ENCODE measurements around the gene HAUS1. TPM values are rescaled to one million over a fixed set of nuclear protein-coding genes. Genes with fewer than 3 reads are reported as not detected.
"Not testable (repeated sequence)": the region's sequence is repeated elsewhere in the genome, so short reads cannot be mapped to it uniquely, and the experiment has no call there.

The HAUS1 gene
- total and polyA plus RNA-seq, 5 experiments from 2014 or later: 19.8 to 48.4 (median 35.1) TPM

DNA sequence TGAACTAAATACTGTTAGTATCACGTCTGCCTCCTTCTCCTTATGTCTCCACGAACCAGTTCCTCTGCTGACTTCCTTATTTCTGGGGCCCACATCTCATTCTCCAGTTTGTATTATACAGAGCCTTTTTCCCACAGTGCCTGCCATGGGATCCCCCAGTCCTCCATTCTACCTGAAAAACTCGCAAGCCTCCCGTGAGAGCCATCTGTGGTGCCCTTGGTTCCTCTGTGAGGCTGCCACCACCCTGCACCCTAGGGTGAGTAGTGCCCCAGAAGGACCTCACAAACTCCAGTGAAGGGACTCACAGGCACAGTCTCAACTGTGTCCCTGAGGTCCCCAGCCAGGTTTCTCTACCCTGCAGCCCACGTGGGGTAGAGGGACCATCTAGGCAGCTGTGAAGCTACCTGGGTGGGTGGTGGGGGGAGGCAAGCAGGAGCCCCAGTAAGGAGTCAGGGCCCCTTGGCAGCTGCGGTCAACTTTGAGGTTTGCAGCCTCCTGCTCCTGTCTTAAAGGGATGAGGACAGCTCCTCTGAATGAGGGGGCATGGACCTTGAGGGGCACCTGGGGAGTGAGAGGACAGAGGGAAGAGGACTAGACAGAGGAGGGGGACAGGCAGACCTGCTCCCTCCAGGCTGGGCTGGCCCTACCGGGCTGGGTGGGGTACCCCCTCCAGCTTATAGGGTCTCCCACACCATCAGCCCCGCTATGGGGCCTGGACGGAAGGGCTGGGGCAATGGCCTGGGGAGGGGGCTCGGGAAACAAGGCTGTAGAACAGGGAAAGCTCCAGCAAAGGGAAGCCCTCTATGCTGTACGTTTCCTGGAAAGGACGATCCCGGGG lies 33.2 kb upstream of the HAUS1 start:
- peak overlapping the region; percentile 53 to 89 (median 80) for H3K4me3 Mint-ChIP-seq

DNA sequence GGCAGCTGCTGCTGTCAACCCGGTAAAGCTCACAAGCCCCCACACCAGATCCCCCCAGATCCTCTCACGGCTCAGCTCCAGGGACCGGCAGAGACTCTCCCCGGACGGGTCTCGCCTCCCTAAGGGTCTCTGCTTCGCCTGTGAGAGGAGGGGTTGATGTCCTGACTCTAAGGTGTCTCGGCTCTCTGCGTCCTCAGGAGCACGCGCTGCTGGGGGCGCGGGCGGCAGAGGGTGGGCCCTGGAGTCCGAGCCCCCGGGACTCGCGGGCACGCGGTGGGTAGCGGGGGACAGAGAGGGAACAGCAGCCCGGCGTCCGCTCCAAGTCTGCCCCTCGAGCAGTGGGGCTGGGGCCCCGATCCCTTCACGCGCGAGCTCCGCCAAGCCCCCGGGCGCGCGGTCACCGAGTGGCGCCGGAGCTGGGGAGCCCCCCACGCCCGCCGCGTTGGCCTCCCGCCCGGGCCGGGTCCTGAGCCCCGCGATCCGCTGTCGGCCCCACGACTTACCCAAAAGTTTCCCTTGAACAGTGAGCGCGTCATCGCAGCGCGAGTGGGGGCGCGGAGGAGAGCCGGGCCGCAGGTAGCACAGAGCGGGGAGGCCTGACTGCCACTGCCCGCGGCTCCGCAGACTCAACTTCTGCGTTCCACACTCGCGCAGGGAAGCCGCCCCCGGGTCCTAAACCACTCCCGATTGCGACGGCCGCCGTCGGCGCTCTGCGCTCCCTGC lies 32.4 kb upstream of the HAUS1 start, which contains the start of gene PSTPIP2:
PSTPIP2 (minus strand) TSS at position 608 of the 723 bp plus-strand sequence; CDS start at position 536, 72 bp downstream.
- peaks cover 10 to 48% (median 44%) of the 10 kb centered on the region in 4 donors for H3K4me1 Mint-ChIP-seq
- DNase-seq (peak; percentile 43 to 77 (median 56)), ATAC-seq (peak; percentile 79 to 83)
- H3K9me3 Mint-ChIP-seq: no peaks in the 10 kb centered on the region
- peaks cover 0 to 4% (median 0%) of the 10 kb centered on the region in 3 donors for H3K36me3 Mint-ChIP-seq
- H3K4me3 Mint-ChIP-seq: peak within 1 kb of the TSS; percentile 80 to 91 (median 84)
- peak within 1 kb of the TSS; percentile 25 to 88 (median 63) for H3K27ac Mint-ChIP-seq
- POLR2A ChIA-PET: interaction anchor here (0.7 to 1.7 kb wide), 8 partner anchors 10 to 406 kb away, joined by 3 to 6 read pairs (median 3); no protein-coding TSS in a partner anchor
- H3K27me3 Mint-ChIP-seq: no peaks in the 10 kb centered on the region

More for the DNA sequence above, 33.2 kb upstream of the HAUS1 start:
- POLR2A ChIA-PET: interaction anchor here (0.7 to 1.7 kb wide), 8 partner anchors 9 to 95 kb away, joined by 3 to 6 read pairs (median 3); no protein-coding TSS in a partner anchor
- peak in 4 of 10 donors; percentile 9 to 65 (median 12) for DNase-seq
- Mint-ChIP-seq H3K27me3 (no peaks in the 10 kb centered on the region), H3K9me3 (no peaks in the 10 kb centered on the region), H3K4me1 (peaks cover 10 to 48% (median 46%) of the 10 kb centered on the region in 4 donors), H3K27ac (peak overlapping the region in 9 of 10 donors; percentile 16 to 80 (median 54)), H3K36me3 (peaks cover 0 to 4% (median 0%) of the 10 kb centered on the region in 3 donors)
- ATAC-seq: peak; percentile 16 to 22

DNA sequence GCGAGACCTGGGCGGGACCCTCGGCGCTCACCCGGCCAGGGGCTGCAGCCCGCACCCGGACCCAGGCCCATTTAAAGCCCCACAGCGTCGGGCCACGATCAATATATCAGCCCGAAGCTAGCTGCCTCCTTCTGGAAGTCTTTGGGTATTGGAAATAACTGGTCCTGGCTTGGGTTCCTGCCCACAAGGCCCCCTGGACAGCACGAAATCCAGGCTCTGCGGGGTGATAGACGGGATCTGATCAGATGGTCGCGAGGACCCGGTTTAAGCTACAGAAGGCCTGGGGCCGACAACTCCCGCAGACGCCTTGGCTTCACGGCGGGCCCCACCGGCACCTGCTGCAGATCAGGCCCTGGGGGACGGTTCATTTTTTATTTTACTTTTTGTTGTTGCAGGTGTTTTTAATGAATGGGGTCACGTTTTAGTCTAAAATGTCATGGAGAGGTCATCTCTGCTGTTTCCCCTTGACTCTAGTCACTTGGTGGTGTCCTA lies 31.8 kb upstream of the HAUS1 start:
- Mint-ChIP-seq H3K27ac (peak overlapping the region in 8 of 10 donors; percentile 25 to 88 (median 44)), H3K36me3 (peaks cover 0 to 4% (median 3%) of the 10 kb centered on the region in 3 donors), H3K9me3 (no peaks in the 10 kb centered on the region), H3K4me3 (peak overlapping the region; percentile 73 to 91 (median 84)), H3K4me1 (peaks cover 10 to 48% (median 43%) of the 10 kb centered on the region in 4 donors), H3K27me3 (no peaks in the 10 kb centered on the region)
- no peak for DNase-seq
- POLR2A ChIA-PET: interaction anchor here (0.6 to 1.6 kb wide), 6 partner anchors 26 to 445 kb away, joined by 3 to 5 read pairs (median 3); no protein-coding TSS in a partner anchor
- no peak for ATAC-seq

DNA sequence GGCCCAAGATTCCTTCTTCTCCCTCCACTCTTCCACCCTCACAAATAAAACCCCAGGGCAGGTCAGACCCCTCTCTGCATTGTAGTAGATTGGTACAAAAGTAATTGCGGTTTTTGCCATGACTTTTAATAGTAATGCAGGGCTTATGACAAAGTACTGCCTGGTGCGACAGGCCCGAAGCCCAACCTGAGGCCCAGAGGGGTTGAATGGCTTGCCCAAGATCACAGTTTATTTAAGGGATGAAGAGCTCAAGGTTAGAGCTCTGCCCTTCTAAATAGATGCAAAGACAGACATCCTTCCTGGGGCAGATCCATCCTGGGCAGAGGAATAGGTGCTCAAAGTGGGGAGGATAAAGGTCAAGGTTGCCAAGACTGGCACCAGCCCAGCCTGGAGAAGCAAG lies 31.2 kb upstream of the HAUS1 start:
- DNase-seq (no peak), ATAC-seq (no peak)
- no peaks in the 10 kb centered on the region for H3K9me3 Mint-ChIP-seq
- H3K27me3 Mint-ChIP-seq: no peaks in the 10 kb centered on the region
- peak overlapping the region in 6 of 10 donors; percentile 8 to 88 (median 47) for H3K27ac Mint-ChIP-seq
- H3K4me1 Mint-ChIP-seq: peaks cover 10 to 48% (median 43%) of the 10 kb centered on the region in 4 donors
- peak overlapping the region; percentile 73 to 91 (median 84) for H3K4me3 Mint-ChIP-seq
- peaks cover 0 to 6% (median 0%) of the 10 kb centered on the region in 3 donors for H3K36me3 Mint-ChIP-seq
- POLR2A ChIA-PET: interaction anchor here (0.6 to 1.6 kb wide), 5 partner anchors 12 to 445 kb away, joined by 3 to 5 read pairs (median 3); no protein-coding TSS in a partner anchor

DNA sequence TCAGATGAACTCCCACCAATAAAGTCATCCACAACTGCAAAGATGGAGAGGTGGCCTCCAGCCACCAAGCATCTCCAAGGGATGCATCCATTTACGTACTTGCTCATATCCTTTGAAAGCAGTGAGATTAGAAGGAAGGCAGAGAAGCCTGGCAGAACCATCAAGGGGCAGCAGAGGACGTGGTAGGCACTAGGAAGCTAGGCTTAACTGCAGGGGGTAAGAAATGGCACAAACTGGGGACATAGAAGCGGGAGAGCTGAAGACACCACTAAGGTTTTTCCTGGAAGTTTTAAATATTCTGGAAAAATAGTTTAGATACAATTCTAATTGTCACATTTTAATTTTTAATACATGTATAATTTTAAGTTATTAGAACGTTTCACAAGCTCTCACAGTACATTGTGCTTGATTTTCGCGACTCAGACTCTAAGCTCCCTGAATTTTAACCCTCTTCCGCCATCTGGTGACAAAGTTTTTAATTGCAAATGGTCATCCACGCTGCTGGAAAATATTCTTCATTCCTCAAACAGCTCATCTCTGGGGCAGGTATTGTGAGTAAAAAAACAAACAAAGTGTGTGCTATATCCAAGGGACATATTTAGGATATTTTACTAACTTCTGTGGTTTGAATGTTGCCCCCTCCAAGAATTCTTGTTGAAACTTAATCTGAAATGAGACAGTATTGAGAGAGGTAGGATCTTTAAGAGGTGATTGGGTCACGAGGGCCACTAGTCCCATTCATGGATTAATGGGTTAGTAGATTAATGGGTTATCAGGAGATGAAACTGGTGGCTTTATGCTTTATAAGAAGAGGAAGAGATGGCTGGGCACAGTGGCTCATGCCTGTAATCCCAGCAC lies 30.5 kb upstream of the HAUS1 start:
- H3K36me3 Mint-ChIP-seq: peaks cover 0 to 6% (median 0%) of the 10 kb centered on the region in 3 donors
- peak overlapping the region in 2 of 10 donors; percentile 44 to 63 for H3K27ac Mint-ChIP-seq
- H3K4me3 Mint-ChIP-seq: peak overlapping the region in 9 of 10 donors; percentile 27 to 91 (median 74)
- POLR2A ChIA-PET: interaction anchor here (1.3 to 1.6 kb wide), 2 partner anchors 12 to 111 kb away, joined by 3 to 5 read pairs; no protein-coding TSS in a partner anchor
- peaks cover 10 to 47% (median 41%) of the 10 kb centered on the region in 4 donors for H3K4me1 Mint-ChIP-seq
- no peaks in the 10 kb centered on the region for H3K27me3 Mint-ChIP-seq
- DNase-seq: peak in 9 of 10 donors; percentile 28 to 80 (median 55)
- ATAC-seq: peak; percentile 51 to 62
- H3K9me3 Mint-ChIP-seq: no peaks in the 10 kb centered on the region

DNA sequence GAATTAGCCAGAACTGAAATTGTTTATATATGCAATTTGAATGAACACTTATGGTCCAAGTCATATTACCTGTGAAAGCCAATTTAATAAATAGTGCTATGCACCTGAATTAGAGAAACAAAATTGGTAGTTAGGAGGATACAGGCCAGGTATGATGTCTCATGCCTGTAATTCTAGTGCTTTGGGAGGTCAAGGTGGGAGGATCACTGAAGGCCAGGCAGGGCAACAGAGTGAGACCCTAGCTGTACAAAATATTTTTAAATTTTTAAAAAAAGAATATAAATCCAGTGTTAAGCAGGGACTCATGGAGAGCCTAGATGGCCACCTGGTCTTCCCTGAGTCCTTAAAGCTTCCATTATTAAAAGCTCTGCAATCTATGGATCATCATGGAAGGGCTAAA lies 24.8 kb upstream of the HAUS1 start:
- H3K27me3 Mint-ChIP-seq: no peaks in the 10 kb centered on the region
- H3K4me1 Mint-ChIP-seq: no peaks in the 10 kb centered on the region
- DNase-seq (no peak), ATAC-seq (no peak)
- peaks cover 0 to 58% (median 14%) of the 10 kb centered on the region in 3 donors for H3K36me3 Mint-ChIP-seq
- H3K9me3 Mint-ChIP-seq: no peaks in the 10 kb centered on the region
- H3K27ac Mint-ChIP-seq: peak overlapping the region in 1 of 10 donors; percentile 72
- H3K4me3 Mint-ChIP-seq: no peak overlapping the region
- POLR2A ChIA-PET: interaction anchor here (0.6 kb wide), 1 partner anchor 18 kb away, joined by 3 read pairs; no protein-coding TSS in a partner anchor

DNA sequence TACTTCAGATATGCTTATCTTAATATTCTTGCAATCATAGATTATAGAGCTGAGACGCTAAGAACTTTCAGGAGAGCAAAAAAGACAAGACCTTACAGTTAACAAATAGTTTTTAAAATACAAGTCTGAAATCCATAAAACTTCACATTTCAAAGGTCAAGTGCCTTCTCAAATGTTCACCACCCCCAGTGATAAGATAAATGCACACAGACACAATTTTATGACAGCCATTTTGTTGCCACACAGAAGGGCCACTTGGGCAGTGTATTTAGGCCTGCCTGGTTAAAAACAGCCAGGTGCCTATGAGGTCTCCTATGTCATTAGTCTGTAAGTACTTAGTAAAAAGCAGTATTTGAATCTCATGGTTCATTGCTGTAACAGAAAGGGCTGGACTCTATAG lies 24.0 kb upstream of the HAUS1 start:
- Mint-ChIP-seq H3K9me3 (no peaks in the 10 kb centered on the region), H3K4me3 (no peak overlapping the region), H3K27me3 (no peaks in the 10 kb centered on the region), H3K36me3 (peaks cover 0 to 66% (median 18%) of the 10 kb centered on the region in 3 donors), H3K27ac (peak overlapping the region in 6 of 10 donors; percentile 22 to 75 (median 39)), H3K4me1 (no peaks in the 10 kb centered on the region)
- POLR2A ChIA-PET: interaction anchor here (0.6 kb wide), 1 partner anchor 17 kb away, joined by 3 read pairs; no protein-coding TSS in a partner anchor
- no peak for ATAC-seq
- no peak for DNase-seq

DNA sequence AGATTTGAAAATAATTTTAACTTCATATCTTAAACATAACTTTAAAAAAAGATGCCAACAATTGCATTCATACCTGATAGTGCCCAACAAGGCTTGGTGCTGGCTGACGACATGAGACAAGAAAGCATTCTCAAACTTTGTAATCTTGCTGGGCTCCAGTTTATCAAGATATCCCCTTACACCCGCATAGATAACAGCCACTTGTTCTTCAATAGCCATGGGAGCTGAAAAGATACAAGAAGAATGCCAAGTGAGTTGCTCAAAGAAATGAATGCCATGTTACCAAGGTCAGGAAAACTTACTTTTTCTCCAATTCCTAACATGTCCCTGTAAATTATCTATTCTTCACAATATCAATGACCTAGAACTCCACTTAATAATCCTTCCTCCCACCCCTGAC lies 19.8 kb upstream of the HAUS1 start:
- H3K4me3 Mint-ChIP-seq: no peak overlapping the region
- H3K27ac Mint-ChIP-seq: peak overlapping the region in 4 of 10 donors; percentile 4 to 33 (median 21)
- ATAC-seq: no peak
- no peak for DNase-seq
- H3K27me3 Mint-ChIP-seq: no peaks in the 10 kb centered on the region
- H3K9me3 Mint-ChIP-seq: peaks cover 0 to 4% (median 0%) of the 10 kb centered on the region in 9 donors
- H3K4me1 Mint-ChIP-seq: peaks cover 0 to 7% (median 4%) of the 10 kb centered on the region in 4 donors
- peaks cover 8 to 96% (median 36%) of the 10 kb centered on the region in 3 donors for H3K36me3 Mint-ChIP-seq
- POLR2A ChIA-PET: interaction anchor here (0.6 to 0.9 kb wide), 2 partner anchors 12 to 1131 kb away, joined by 3 to 4 read pairs; no protein-coding TSS in a partner anchor

DNA sequence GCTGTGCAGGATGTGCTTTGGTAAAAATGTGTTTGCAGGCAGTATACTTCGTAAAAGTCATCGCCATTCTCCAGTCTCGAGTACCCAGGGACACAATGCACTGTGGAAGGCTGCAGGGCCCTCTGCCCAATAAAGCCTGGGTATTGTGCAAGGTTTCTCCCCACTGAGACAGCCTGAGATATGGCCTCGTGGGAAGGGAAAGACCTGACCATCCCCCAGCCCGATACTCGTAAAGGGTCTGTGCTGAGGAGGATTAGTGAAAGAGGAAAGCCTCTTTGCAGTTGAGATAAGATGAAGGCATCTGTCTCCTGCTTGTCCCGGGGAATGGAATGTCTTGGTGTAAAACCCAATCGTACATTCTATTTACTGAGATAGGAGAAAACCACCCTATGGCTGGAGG lies 15.7 kb upstream of the HAUS1 start:
- ATAC-seq, DNase-seq, POLR2A ChIA-PET, H3K4me3 Mint-ChIP-seq, H3K27me3 Mint-ChIP-seq, H3K9me3 Mint-ChIP-seq: not testable (repeated sequence)
- H3K4me1 Mint-ChIP-seq: peaks cover 9 to 33% (median 17%) of the 10 kb centered on the region in 4 donors
- peaks cover 21 to 98% (median 51%) of the 10 kb centered on the region in 3 donors for H3K36me3 Mint-ChIP-seq
- H3K27ac Mint-ChIP-seq: peak overlapping the region in 4 of 10 donors; percentile 1 to 74 (median 26)

DNA sequence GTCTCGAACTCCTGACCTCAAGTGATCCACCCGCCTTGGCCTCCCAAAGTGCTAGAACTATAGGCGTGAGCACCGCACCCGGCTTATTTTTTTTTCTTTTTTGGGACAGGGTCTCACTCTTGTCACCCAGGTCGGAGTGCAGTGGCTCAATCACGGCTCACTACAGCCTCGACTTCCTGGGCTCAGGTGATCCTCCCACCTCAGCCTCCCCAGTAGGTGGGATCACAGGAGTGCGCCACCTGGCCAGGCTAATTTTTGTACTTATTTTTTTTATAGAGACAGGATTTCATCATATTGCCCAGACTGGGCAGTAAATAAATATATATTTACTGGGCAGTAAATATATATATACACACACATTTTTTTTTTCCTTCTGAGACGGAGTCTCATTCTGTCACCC lies 8.7 kb upstream of the HAUS1 start:
- Mint-ChIP-seq H3K27me3 (no peaks in the 10 kb centered on the region), H3K9me3 (no peaks in the 10 kb centered on the region), H3K36me3 (peaks cover 5 to 45% (median 17%) of the 10 kb centered on the region in 3 donors), H3K4me3 (peak overlapping the region; percentile 19 to 97 (median 56)), H3K4me1 (peaks cover 15 to 61% (median 38%) of the 10 kb centered on the region in 4 donors), H3K27ac (peak overlapping the region in 4 of 10 donors; percentile 19 to 69 (median 63))
- DNase-seq (no peak), ATAC-seq (no peak)
- POLR2A ChIA-PET: interaction anchor here (0.6 to 0.8 kb wide), 3 partner anchors 8 to 149 kb away, joined by 3 to 4 read pairs (median 3); partner anchors contain the start of gene HAUS1
